ENCODE data around the gene SART3. TPM values are rescaled to one million over a fixed set of nuclear protein-coding genes. Genes with fewer than 3 reads are reported as not detected.
A peak's percentile ranks its signal among the peaks of the same experiment; 100 is the strongest.

Gene SART3
- total RNA-seq, 6 experiments from 2014 or later = 33.8 to 36.3 (median 34.8) TPM

DNA sequence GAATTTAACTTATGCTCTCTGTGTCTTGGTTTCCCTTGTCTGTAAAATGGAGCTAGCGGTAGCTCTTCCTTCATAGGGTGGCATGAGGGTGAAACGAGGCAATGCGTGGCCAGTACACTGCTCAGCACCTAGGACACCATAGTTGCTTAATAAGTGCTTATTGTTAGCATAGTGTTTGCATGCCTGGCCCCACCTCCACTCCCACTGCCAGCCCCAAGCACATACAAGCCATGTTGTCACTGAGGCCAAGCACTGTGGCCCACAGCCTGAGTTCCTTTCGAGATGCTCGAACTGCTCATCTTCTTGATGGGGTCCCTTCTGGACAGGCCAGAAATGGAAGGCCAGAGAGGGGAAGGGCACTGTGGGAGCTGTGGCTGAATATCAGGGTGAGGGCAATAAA, 45.1 kb downstream of the SART3 start:
- peaks cover 13% of the 10 kb centered on the region for H3K27me3 Mint-ChIP-seq (ENCODE audit: insufficient read depth)
- peak overlapping the region; percentile 88 for H3K4me3 Mint-ChIP-seq
- H3K9me3 Mint-ChIP-seq = no peaks in the 10 kb centered on the region
- H3K36me3 Mint-ChIP-seq (ENCODE audit: low read depth) = peaks cover 23% of the 10 kb centered on the region
- DNase-seq = no peak
- peak overlapping the region; percentile 51 for H3K27ac Mint-ChIP-seq
- TF ChIP-seq, protein P1, sequence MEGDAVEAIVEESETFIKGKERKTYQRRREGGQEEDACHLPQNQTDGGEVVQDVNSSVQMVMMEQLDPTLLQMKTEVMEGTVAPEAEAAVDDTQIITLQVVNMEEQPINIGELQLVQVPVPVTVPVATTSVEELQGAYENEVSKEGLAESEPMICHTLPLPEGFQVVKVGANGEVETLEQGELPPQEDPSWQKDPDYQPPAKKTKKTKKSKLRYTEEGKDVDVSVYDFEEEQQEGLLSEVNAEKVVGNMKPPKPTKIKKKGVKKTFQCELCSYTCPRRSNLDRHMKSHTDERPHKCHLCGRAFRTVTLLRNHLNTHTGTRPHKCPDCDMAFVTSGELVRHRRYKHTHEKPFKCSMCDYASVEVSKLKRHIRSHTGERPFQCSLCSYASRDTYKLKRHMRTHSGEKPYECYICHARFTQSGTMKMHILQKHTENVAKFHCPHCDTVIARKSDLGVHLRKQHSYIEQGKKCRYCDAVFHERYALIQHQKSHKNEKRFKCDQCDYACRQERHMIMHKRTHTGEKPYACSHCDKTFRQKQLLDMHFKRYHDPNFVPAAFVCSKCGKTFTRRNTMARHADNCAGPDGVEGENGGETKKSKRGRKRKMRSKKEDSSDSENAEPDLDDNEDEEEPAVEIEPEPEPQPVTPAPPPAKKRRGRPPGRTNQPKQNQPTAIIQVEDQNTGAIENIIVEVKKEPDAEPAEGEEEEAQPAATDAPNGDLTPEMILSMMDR (IDR thresholded peaks at IDR 0.05) = no peak
- H3K4me1 Mint-ChIP-seq (ENCODE audit: low read depth) = peaks cover 31% of the 10 kb centered on the region

DNA sequence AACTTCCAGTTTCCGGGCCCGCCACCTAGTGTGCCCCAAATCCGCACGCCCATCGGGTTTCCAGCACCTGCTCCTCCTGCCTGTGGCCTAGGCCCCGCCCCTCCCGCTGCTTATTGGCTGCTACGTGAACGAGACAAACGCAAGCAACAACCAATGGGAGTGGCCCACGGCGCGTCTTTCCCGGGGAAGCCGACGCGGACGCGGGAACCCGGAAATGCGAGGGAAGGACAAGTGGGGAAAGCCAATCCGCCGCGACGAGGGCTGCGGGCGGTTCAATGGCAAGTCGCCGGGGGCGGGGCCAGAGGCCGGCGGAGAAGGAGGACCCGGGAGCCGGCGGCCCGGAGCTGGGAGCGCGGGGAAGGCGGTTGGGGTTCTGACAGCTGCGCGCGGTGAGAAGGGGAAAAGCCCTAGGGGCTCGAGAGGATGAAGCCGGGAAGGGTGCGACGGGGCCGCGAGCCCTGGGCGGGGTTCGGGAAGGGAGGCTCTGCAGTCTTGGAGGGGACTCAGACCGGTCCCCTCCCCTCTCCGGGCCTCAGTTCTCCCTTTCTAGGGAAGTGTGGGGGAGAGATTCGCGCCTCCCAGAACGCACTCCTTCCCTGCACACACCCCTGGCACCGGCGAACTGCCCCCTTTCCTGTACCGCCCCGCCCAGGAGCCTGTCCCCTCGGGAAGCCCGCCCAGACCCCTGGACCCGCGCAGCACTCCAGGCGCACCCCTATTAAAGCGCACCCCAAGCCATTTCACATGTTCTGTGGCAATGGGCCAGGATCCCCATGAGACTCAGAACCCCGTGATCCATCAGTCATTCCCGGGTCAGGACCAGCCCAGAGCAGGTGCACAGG, 45.8 kb downstream of the SART3 start, which contains the start of gene FICD:
TSS of gene FICD (plus strand) at position 305 of the 842 bp plus-strand sequence. CDS start 1,696 bp downstream, outside the sequence.
- DNase-seq = peak; percentile 98
- peak within 1 kb of the TSS; percentile 88 for H3K4me3 Mint-ChIP-seq
- TF ChIP-seq, protein P1 (IDR thresholded peaks at IDR 0.05) = peak; percentile 11; the same call in 1 of the 2 replicates
- peaks cover 31% of the 10 kb centered on the region for H3K4me1 Mint-ChIP-seq (ENCODE audit: low read depth)
- H3K27me3 Mint-ChIP-seq (ENCODE audit: insufficient read depth) = peaks cover 13% of the 10 kb centered on the region
- no peaks in the 10 kb centered on the region for H3K9me3 Mint-ChIP-seq
- H3K27ac Mint-ChIP-seq = peak within 1 kb of the TSS; percentile 51
- H3K36me3 Mint-ChIP-seq (ENCODE audit: low read depth) = peaks cover 16% of the 10 kb centered on the region

DNA sequence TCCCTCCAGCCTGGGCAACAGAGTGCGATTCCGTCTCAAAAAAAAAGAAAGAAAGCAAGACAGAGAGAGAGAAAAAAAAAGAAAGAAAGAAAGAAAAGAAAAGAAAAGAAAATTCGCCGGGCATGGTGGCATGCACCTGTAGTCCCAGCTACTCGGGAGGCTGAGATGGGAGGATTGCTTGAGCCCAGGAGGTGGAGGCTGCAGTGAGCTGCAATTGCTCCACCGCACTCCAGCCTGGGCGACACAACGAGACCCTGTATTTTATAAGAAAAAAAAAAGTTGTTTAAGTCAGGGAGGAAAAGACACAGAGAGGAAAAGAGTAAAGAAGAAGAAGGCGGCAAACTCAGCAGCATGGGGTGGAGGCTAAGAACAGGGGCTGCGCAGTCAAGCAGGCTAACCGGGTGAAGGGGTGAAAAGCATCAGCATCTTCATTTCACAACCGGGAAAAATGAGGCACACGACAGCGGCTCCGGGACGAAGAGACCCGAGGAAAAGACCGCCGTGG, 46.5 kb downstream of the SART3 start:
- peak overlapping the region; percentile 88 for H3K4me3 Mint-ChIP-seq
- H3K27me3 Mint-ChIP-seq (ENCODE audit: insufficient read depth) = peaks cover 13% of the 10 kb centered on the region
- peaks cover 10% of the 10 kb centered on the region for H3K36me3 Mint-ChIP-seq (ENCODE audit: low read depth)
- TF ChIP-seq, protein P1 (IDR thresholded peaks at IDR 0.05) = no peak
- DNase-seq = no peak
- H3K4me1 Mint-ChIP-seq (ENCODE audit: low read depth) = peaks cover 24% of the 10 kb centered on the region
- no peak overlapping the region for H3K27ac Mint-ChIP-seq
- no peaks in the 10 kb centered on the region for H3K9me3 Mint-ChIP-seq

DNA sequence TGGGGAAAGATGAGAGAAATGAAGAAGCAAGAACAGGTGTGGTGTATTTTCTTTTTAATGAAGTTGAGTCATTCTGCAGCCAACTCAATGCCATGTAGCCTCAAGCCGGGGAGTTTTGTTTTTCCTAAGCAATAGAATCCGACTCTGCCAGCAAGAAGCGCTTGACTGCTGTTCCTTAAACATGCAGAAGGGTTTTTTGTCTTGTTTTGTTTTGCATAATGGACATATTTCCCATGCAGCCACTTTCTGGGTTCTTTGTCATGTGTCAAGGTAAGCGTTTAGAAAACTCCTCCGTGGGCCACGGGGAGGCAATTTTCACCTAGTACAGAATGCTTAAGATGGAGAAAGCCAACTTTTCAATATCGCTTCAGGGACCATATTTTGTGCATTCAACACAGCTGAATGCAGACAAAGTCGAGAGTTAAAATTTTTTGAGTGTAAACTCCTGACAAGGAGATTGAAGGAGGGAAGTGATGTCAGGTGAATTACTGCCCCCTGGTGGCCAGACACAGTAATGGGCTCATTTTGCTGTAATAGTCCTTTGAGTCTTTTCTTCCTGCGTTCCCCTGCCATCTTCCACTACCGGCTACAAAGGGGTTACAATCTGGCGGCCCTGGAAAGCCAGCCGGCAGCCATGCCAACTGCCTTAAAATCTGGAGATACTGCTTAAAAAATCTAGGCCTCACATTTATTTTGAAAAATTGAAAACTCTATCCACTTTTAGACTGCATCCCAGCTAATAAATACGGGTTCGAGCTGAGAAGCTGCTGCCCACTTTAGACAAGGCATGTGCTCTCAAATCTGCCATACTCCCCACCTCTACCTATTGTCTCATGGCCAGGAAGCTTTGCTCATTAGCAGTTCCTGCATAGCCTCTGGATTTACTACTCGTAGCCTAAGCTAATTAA, 49.1 kb downstream of the SART3 start:
- Mint-ChIP-seq H3K9me3 (no peaks in the 10 kb centered on the region), H3K36me3 (ENCODE audit: low read depth) (no peaks in the 10 kb centered on the region), H3K4me1 (ENCODE audit: low read depth) (peaks cover 20% of the 10 kb centered on the region), H3K27me3 (ENCODE audit: insufficient read depth) (peaks cover 17% of the 10 kb centered on the region), H3K4me3 (peak overlapping the region; percentile 59; the same call in 1 of the 2 replicates), H3K27ac (no peak overlapping the region)
- TF ChIP-seq, protein P1 (IDR thresholded peaks at IDR 0.05) = peak; percentile 99
- peak; percentile 49 for DNase-seq

DNA sequence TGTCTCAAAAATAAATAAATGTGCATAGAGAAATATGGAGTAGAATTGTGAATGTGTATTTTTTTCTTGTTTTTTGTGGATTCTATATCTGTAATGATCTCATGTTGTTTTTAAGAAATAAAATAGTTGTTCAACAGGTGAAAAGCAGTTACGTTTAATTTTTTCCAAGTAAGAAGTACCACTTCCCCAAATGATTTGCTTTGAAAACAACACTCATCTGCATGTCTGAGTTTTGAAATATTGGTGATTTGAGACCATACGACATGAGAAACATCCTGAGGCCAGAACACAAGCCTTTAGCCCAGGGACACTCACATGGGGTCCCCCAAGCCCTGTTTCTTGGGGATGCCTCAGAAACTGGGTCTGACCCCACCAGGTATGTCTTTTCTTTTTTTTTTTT, 50.1 kb downstream of the SART3 start:
- Mint-ChIP-seq H3K4me3 (no peak overlapping the region), H3K27ac (no peak overlapping the region), H3K9me3 (no peaks in the 10 kb centered on the region), H3K36me3 (ENCODE audit: low read depth) (no peaks in the 10 kb centered on the region), H3K4me1 (ENCODE audit: low read depth) (peaks cover 10% of the 10 kb centered on the region), H3K27me3 (ENCODE audit: insufficient read depth) (peaks cover 17% of the 10 kb centered on the region)
- TF ChIP-seq, protein P1 (IDR thresholded peaks at IDR 0.05) = no peak
- DNase-seq = no peak
